CD14-positive monocyte (primary cell): Measurements from ENCODE around the gene RAB27B. TPM values are rescaled to one million over a fixed set of nuclear protein-coding genes. Genes with fewer than 3 reads are reported as not detected.

Source experiments
- DNase-seq, 3 donors: peaks; one replicate each; pipeline ENCODE4 v3.0.0-alpha.2; 2011 to 2022
- H2AFZ ChIP-seq: 2 replicates; pipeline ENCODE4 v1.6.0; 2012; ENCODE audit warnings: mild to moderate bottlenecking, low read depth, low read length, inconsistent platforms; ENCODE audit not compliant: insufficient read depth, poor library complexity, severe bottlenecking
- H3K27ac ChIP-seq, 2 donors: 1 replicate in 1 of 2; 2 replicates in 1 of 2; pipeline ENCODE4 v1.5.1; 2012 to 2013; ENCODE audit warnings: low read length in 2 of 2, control low read depth in 1 of 2, inconsistent platforms in 1 of 2, low read depth in 1 of 2, mild to moderate bottlenecking in 1 of 2
- H3K27me3 ChIP-seq, 2 donors: one replicate each; pipeline versions ENCODE4 v1.6.0 to v1.6.1; 2011 to 2013; ENCODE audit warnings: low read length in 2 of 2; ENCODE audit not compliant: control insufficient read depth in 2 of 2, insufficient read depth in 2 of 2
- H3K36me3 ChIP-seq, 2 donors: replicated peaks in 1 of 2; 1 replicate in 1 of 2; 2 replicates in 1 of 2; pipeline versions ENCODE4 v1.5.1 to v1.6.1; 2012 to 2013; ENCODE audit warnings: low read length in 2 of 2, control low read depth in 1 of 2, inconsistent platforms in 1 of 2, mild to moderate bottlenecking in 1 of 2; ENCODE audit not compliant: insufficient read depth in 2 of 2, control insufficient read depth in 1 of 2
- H3K4me1 ChIP-seq, 2 donors: 1 replicate in 1 of 2; 2 replicates in 1 of 2; pipeline versions ENCODE4 v1.5.1 to v1.6.1; 2012 to 2013; ENCODE audit warnings: low read length in 2 of 2, control low read depth in 1 of 2, inconsistent platforms in 1 of 2, mild to moderate bottlenecking in 1 of 2, moderate library complexity in 1 of 2; ENCODE audit not compliant: insufficient read depth in 2 of 2, control insufficient read depth in 1 of 2
- H3K4me2 ChIP-seq: replicated peaks from 2 replicates; pipeline ENCODE3; 2012; ENCODE audit warnings: low read length, moderate library complexity, mild to moderate bottlenecking; ENCODE audit not compliant: poor library complexity, severe bottlenecking; ENCODE audit errors: extremely low read depth
- H3K4me3 ChIP-seq, 3 experiments: fragments of 200-600 bp in 1 of 3; sonication (generic) in 1 of 3; replicated peaks in 1 of 3; 1 replicate in 2 of 3; 2 replicates in 1 of 3; pipeline ENCODE4 v1.5.1; 2011 to 2013; ENCODE audit warnings: low read length in 3 of 3, mild to moderate bottlenecking in 3 of 3, control low read depth in 2 of 3, low read depth in 2 of 3, inconsistent platforms in 1 of 3, moderate library complexity in 1 of 3
- H3K79me2 ChIP-seq: 2 replicates; pipeline ENCODE4 v1.6.0; 2012; ENCODE audit warnings: mild to moderate bottlenecking, control low read depth, inconsistent platforms, low read length, moderate library complexity; ENCODE audit not compliant: insufficient read depth
- H3K9ac ChIP-seq: 2 replicates; pipeline ENCODE4 v1.6.0; 2017; ENCODE audit warnings: low read length, mild to moderate bottlenecking; ENCODE audit not compliant: insufficient read depth, poor library complexity, severe bottlenecking
- H3K9me3 ChIP-seq, 2 donors: replicated peaks in 1 of 2; 1 replicate in 1 of 2; 2 replicates in 1 of 2; pipeline versions ENCODE4 v1.5.1 to v1.6.1; 2012 to 2013; ENCODE audit warnings: low read length in 2 of 2, control low read depth in 1 of 2; ENCODE audit not compliant: control insufficient read depth in 1 of 2, insufficient read depth in 1 of 2
- H4K20me1 ChIP-seq: 2 replicates; pipeline ENCODE4 v1.6.0; 2012; ENCODE audit warnings: mild to moderate bottlenecking, low read length, control low read depth, moderate library complexity; ENCODE audit not compliant: insufficient read depth
- H3K27ac Mint-ChIP-seq, 7 donors: one replicate each; pipeline ENCODE4 v1.8.0; 2020; ENCODE audit warnings: mild to moderate bottlenecking in 7 of 7, mixed read lengths in 7 of 7, moderate library complexity in 6 of 7, inconsistent platforms in 2 of 7
- H3K27me3 Mint-ChIP-seq, 3 donors: one replicate each; pipeline ENCODE4 v1.8.0; 2021 to 2022; ENCODE audit warnings: low read depth in 3 of 3, mild to moderate bottlenecking in 3 of 3, mixed read lengths in 3 of 3, moderate library complexity in 3 of 3, inconsistent platforms in 1 of 3
- H3K36me3 Mint-ChIP-seq, 2 donors: one replicate each; pipeline ENCODE4 v1.8.0; 2020; ENCODE audit warnings: mixed read lengths in 2 of 2, inconsistent platforms in 1 of 2, mild to moderate bottlenecking in 1 of 2
- H3K4me1 Mint-ChIP-seq: one replicate; pipeline ENCODE4 v1.8.0; 2020; ENCODE audit warnings: mild to moderate bottlenecking, mixed read lengths
- H3K4me3 Mint-ChIP-seq, 2 donors: one replicate each; pipeline ENCODE4 v1.8.0; 2020; ENCODE audit warnings: mild to moderate bottlenecking in 2 of 2, mixed read lengths in 2 of 2, moderate library complexity in 1 of 2
- H3K9me3 Mint-ChIP-seq, 7 donors: one replicate each; pipeline ENCODE4 v1.8.0; 2020 to 2022; ENCODE audit warnings: mixed read lengths in 7 of 7, mild to moderate bottlenecking in 6 of 7, moderate library complexity in 6 of 7, inconsistent platforms in 2 of 7
- CTCF ChIP-seq: fragments of 200-600 bp; IDR thresholded peaks from one replicate; pipeline ENCODE4 v1.8.0; 2022; ENCODE audit warnings: antibody characterized with exemption, mild to moderate bottlenecking
- WGBS: methylation state at CpG from one replicate; pipeline ENCODE4 v1.1.5; 2013; ENCODE audit warnings: missing lambda C conversion rate; ENCODE audit not compliant: insufficient coverage; 5-methylcytosine and 5-hydroxymethylcytosine counted together
- intact Hi-C, 2 donors: fragments of 100-400 bp; cut with micrococcal nuclease; formaldehyde crosslinking; loops; one replicate each; pipeline versions ENCODE4 v1.15.0 to v1.15.1; 2023
- polyA plus RNA-seq, 3 donors: library from polyadenylated mRNA; depleted of rRNA in 1 of 3; unstranded in 2 of 3; stranded (reverse) in 1 of 3; fragments of 300-500 nt in 2 of 3; fragments of >200 nt in 1 of 3; fragmentation: Illumina TruSeq in 2 of 3; gene quantifications; 1 replicate in 2 of 3; 2 replicates in 1 of 3; pipeline ENCODE4 v1.2.3, GENCODE V29; 2012 to 2021

Gene RAB27B
- polyA plus RNA-seq, 3 donors = 0.11 to 0.13 TPM; not detected in 1

GRCh38 chr18:54905629-54906028 lies 77.4 kb downstream of the RAB27B start:
- Histone ChIP-seq H3K27me3 (no peaks in the 10 kb centered on the region), H3K9me3 (peaks cover 0 to 12% of the 10 kb centered on the region in 2 donors), H3K4me3 (no peak overlapping the region), H4K20me1 (no peaks in the 10 kb centered on the region), H3K79me2 (no peaks in the 10 kb centered on the region), H3K4me1 (no peaks in the 10 kb centered on the region), H2AFZ (no peak overlapping the region), H3K27ac (no peak overlapping the region), H3K9ac (no peak overlapping the region), H3K36me3 (no peaks in the 10 kb centered on the region), H3K4me2 (no peak overlapping the region)
- Mint-ChIP-seq H3K9me3 (peaks cover 0 to 14% (median 2%) of the 10 kb centered on the region in 7 donors), H3K27me3 (peaks cover 0 to 1% (median 0%) of the 10 kb centered on the region in 3 donors), H3K27ac (no peak overlapping the region), H3K36me3 (no peaks in the 10 kb centered on the region), H3K4me1 (no peaks in the 10 kb centered on the region), H3K4me3 (no peak overlapping the region)
- no peak for DNase-seq
- TF ChIP-seq CTCF = no peak
- WGBS = no CpG with 5 or more reads among the region's 5 CpGs
- intact Hi-C loops = no loop called here

GRCh38 chr18:54906331-54907185 lies 78.3 kb downstream of the RAB27B start:
- intact Hi-C loops = no loop called here
- no peak overlapping the region for H3K4me3 ChIP-seq
- Mint-ChIP-seq H3K4me1 (no peaks in the 10 kb centered on the region), H3K9me3 (peaks cover 0 to 15% (median 2%) of the 10 kb centered on the region in 7 donors), H3K36me3 (no peaks in the 10 kb centered on the region), H3K4me3 (no peak overlapping the region), H3K27me3 (peaks cover under 1 to 2% (median 1%) of the 10 kb centered on the region in 3 donors), H3K27ac (no peak overlapping the region)
- peaks cover 0 to 14% of the 10 kb centered on the region in 2 donors for H3K9me3 ChIP-seq
- no peaks in the 10 kb centered on the region for H3K27me3 ChIP-seq
- no peaks in the 10 kb centered on the region for H3K4me1 ChIP-seq
- DNase-seq = no peak
- no peaks in the 10 kb centered on the region for H3K36me3 ChIP-seq
- H3K4me2 ChIP-seq = no peak overlapping the region
- WGBS = no CpG with 5 or more reads among the region's 6 CpGs
- H2AFZ ChIP-seq = no peak overlapping the region
- H3K9ac ChIP-seq = no peak overlapping the region
- H3K27ac ChIP-seq = no peak overlapping the region
- no peaks in the 10 kb centered on the region for H4K20me1 ChIP-seq
- TF ChIP-seq CTCF = no peak
- H3K79me2 ChIP-seq = no peaks in the 10 kb centered on the region
